A549 (cell line): ENCODE data around the gene SERPINB12. TPM values are rescaled to one million over a fixed set of nuclear protein-coding genes. Genes with fewer than 3 reads are reported as not detected.

ENCODE experiments used
- ATAC-seq, 2 experiments: fragments of 200-7000 bp in 1 of 2; fragments of >200 bp in 1 of 2; cut with Nextera tagmentation in 1 of 2; cut with Tn5 transposase in 1 of 2; 3 replicates each; pipeline versions ENCODE4 v1.8.0 to v1.9.1; 2018 to 2020; ENCODE audit warnings: mild to moderate bottlenecking in 1 of 2, moderate library complexity in 1 of 2
- CTCF ChIA-PET: fragments of 300-600 bp; sonication (Branson Sonifier 250); formaldehyde crosslinking; extraction: SDS; loops from one replicate; lab custom pipeline; 2021; ENCODE audit warnings: antibody characterized with exemption, inconsistent platforms; lab: Yijun Ruan, JAX
- POLR2A ChIA-PET: fragments of 350-600 bp; formaldehyde crosslinking; extraction: SDS; loops from one replicate; lab custom pipeline; 2021; ENCODE audit warnings: antibody characterized with exemption, inconsistent platforms; lab: Yijun Ruan, JAX
- DNase-seq, 2 experiments: peaks; one replicate each; pipeline versions ENCODE4 v3.0.0 to v3.0.0-alpha.2; 2011 to 2016; ENCODE audit warnings: low read depth in 1 of 2, low spot score in 1 of 2
- FAIRE-seq: peaks from 2 replicates; lab custom pipeline; 2011; peaks lifted over from hg19 to GRCh38; lab: Jason Lieb, UNC
- H3K27ac ChIP-seq, 2 experiments: fragments of >200 bp; sonication (Bioruptor Twin); formaldehyde crosslinking; 3 replicates each; pipeline ENCODE4 v1.5.1; 2016 to 2017
- H3K4me1 ChIP-seq: fragments of >200 bp; sonication (Bioruptor Twin); formaldehyde crosslinking; 3 replicates; pipeline ENCODE4 v1.6.1; 2016
- H3K4me2 ChIP-seq: fragments of >200 bp; sonication (Bioruptor Twin); formaldehyde crosslinking; 3 replicates; pipeline ENCODE4 v1.6.1; 2016
- H3K4me3 ChIP-seq: fragments of >200 bp; sonication (Bioruptor Twin); formaldehyde crosslinking; 3 replicates; pipeline ENCODE4 v1.5.1; 2016
- H3K9me3 ChIP-seq: fragments of >200 bp; sonication (Bioruptor Twin); formaldehyde crosslinking; 3 replicates; pipeline ENCODE4 v1.6.1; 2016
- CBX8 ChIP-seq: fragments of 200-600 bp; sonication (generic); IDR thresholded peaks from 2 replicates; pipeline ENCODE4 v1.6.1; 2016
- CHD4 ChIP-seq: fragments of 200-600 bp; sonication (generic); IDR thresholded peaks from 2 replicates; pipeline ENCODE4 v1.6.1; 2016; ENCODE audit warnings: antibody characterized with exemption, mild to moderate bottlenecking, borderline replicate concordance
- HDAC2 ChIP-seq: fragments of 200-600 bp; sonication (generic); IDR thresholded peaks from 2 replicates; pipeline ENCODE4 v1.6.1; 2016
- HES2 ChIP-seq: fragments of >200 bp; sonication (Bioruptor Twin); formaldehyde crosslinking; IDR thresholded peaks from 2 replicates; pipeline ENCODE4 v1.6.1; 2016
- HMGXB4 ChIP-seq: fragments of 250-450 bp; sonication (Bioruptor Pico); IDR thresholded peaks from 2 replicates; pipeline ENCODE4 v1.5.0; 2021; ENCODE audit warnings: mild to moderate bottlenecking, moderate library complexity, borderline replicate concordance
- HOXB13 ChIP-seq: fragments of 250-450 bp; sonication (Bioruptor Pico); IDR thresholded peaks from 2 replicates; pipeline ENCODE4 v1.5.0; 2020; ENCODE audit warnings: low read depth, mild to moderate bottlenecking, moderate library complexity
- KDM5A ChIP-seq: fragments of 200-600 bp; sonication (generic); IDR thresholded peaks from 2 replicates; pipeline ENCODE4 v1.6.1; 2016; ENCODE audit warnings: antibody characterized with exemption, mild to moderate bottlenecking
- MAX ChIP-seq: IDR thresholded peaks from 2 replicates; pipeline ENCODE4 v1.6.1; 2012
- MYC ChIP-seq: IDR thresholded peaks from 2 replicates; pipeline ENCODE4 v1.6.1; 2012; ENCODE audit warnings: mild to moderate bottlenecking, inconsistent platforms, low read length, improper control_type of control experiment, borderline replicate concordance
- NPAS2 ChIP-seq: fragments of 250-450 bp; sonication (Bioruptor Pico); IDR thresholded peaks from 2 replicates; pipeline ENCODE4 v1.8.0; 2022; ENCODE audit warnings: mild to moderate bottlenecking, moderate library complexity, borderline replicate concordance
- NR3C1 ChIP-seq: fragments of >200 bp; sonication (Bioruptor Twin); formaldehyde crosslinking; IDR thresholded peaks from 3 replicates; pipeline ENCODE4 v1.6.1; 2017
- PBX3 ChIP-seq: IDR thresholded peaks from 2 replicates; pipeline ENCODE4 v1.6.1; 2012
- PHF8 ChIP-seq: fragments of 200-600 bp; sonication (generic); IDR thresholded peaks from 2 replicates; pipeline ENCODE4 v1.6.1; 2016; ENCODE audit warnings: low read depth, mild to moderate bottlenecking, antibody characterized with exemption, moderate library complexity, borderline replicate concordance
- RAD21 ChIP-seq, 2 experiments: fragments of >200 bp in 1 of 2; sonication (Bioruptor Twin) in 1 of 2; formaldehyde crosslinking in 1 of 2; IDR thresholded peaks in 1 of 2; conservative IDR thresholded peaks in 1 of 2; 2 replicates in 1 of 2; 3 replicates in 1 of 2; pipeline ENCODE4 v1.6.1; 2012 to 2018; ENCODE audit warnings: inconsistent platforms in 1 of 2
- REST ChIP-seq: fragments of 200-600 bp; sonication (generic); IDR thresholded peaks from 2 replicates; pipeline ENCODE4 v1.6.1; 2016; ENCODE audit warnings: antibody characterized with exemption, mild to moderate bottlenecking, moderate library complexity
- USF2 ChIP-seq: fragments of 450-650 bp; IDR thresholded peaks from 2 replicates; pipeline ENCODE4 v1.6.1; 2014; ENCODE audit warnings: antibody characterized with exemption
- ZSCAN20 ChIP-seq: fragments of 250-450 bp; sonication (Bioruptor Pico); IDR thresholded peaks from 2 replicates; pipeline ENCODE4 v1.8.0; 2022; ENCODE audit warnings: mild to moderate bottlenecking, moderate library complexity
- WGBS: methylation state at CpG from one replicate; pipeline ENCODE4 v1.1.6; 2017; ENCODE audit errors: missing lambda C conversion rate; 5-methylcytosine and 5-hydroxymethylcytosine counted together
- polyA plus RNA-seq, 4 experiments: library from polyadenylated mRNA; depleted of rRNA in 3 of 4; stranded (reverse); fragments of >200 nt; fragmentation: RNase III in 1 of 4; extraction: RNeasy Plus Mini Kit Qiagen cat#74134 plus additional on column Dnase treatment in 1 of 4; gene quantifications; 2 replicates in 3 of 4; 3 replicates in 1 of 4; pipeline ENCODE4 v1.2.3, GENCODE V29; 2011 to 2017

SERPINB12 gene
- polyA plus RNA-seq, 2 of the 4 experiments (the other 2 are of a cell fraction): not detected

GRCh38 chr18:63606526-63606925 lies 64.4 kb downstream of the SERPINB12 start:
- FAIRE-seq (no peak), ATAC-seq (no peak), DNase-seq (no peak)
- POLR2A ChIA-PET: no interaction called here
- 43% methylated on average over 3 of the region's 3 CpGs for WGBS
- Histone ChIP-seq H3K4me1 (peaks cover 2% of the 10 kb centered on the region; the same call in 1 of the 3 replicates), H3K4me3 (no peak overlapping the region), H3K9me3 (no peaks in the 10 kb centered on the region), H3K4me2 (no peak overlapping the region), H3K27ac (no peak overlapping the region)
- CTCF ChIA-PET: no interaction called here
- TF ChIP-seq RAD21 (conservative IDR thresholded peaks at IDR 0.05 in 1 of 2, IDR thresholded peaks at IDR 0.05 in 1 of 2): no peak

- H3K4me1 ChIP-seq: no peaks in the 10 kb centered on the region
- no peak for ATAC-seq
- WGBS: 26% methylated on average over 4 of the region's 4 CpGs
- H3K4me3 ChIP-seq: no peak overlapping the region
- ChIA-PET CTCF (no interaction called here), POLR2A (no interaction called here)
- H3K9me3 ChIP-seq: no peaks in the 10 kb centered on the region
- H3K27ac ChIP-seq: no peak overlapping the region
- no peak overlapping the region for H3K4me2 ChIP-seq
- DNase-seq: no peak
- FAIRE-seq: no peak
- TF ChIP-seq PBX3: no peak
- no peak for TF ChIP-seq REST
- no peak for TF ChIP-seq ZSCAN20 (CRISPR knock-in tag)
- TF ChIP-seq MAX: no peak
- no peak for TF ChIP-seq NPAS2 (CRISPR knock-in tag)
- no peak for TF ChIP-seq KDM5A
- TF ChIP-seq HMGXB4 (CRISPR knock-in tag): no peak
- TF ChIP-seq CBX8: no peak
- TF ChIP-seq NR3C1: no peak
- no peak for TF ChIP-seq MYC
- TF ChIP-seq CHD4: no peak
- TF ChIP-seq PHF8: no peak
- no peak for TF ChIP-seq HOXB13
- no peak for TF ChIP-seq USF2
- no peak for TF ChIP-seq HES2
- TF ChIP-seq HDAC2: no peak
These were observed 71.3 kb downstream of the SERPINB12 start for GRCh38 chr18:63613420-63613819.
